KOPT-K1 (cell line): ENCODE measurements around the gene KPNA3.

Experiments
- H3K27ac ChIP-seq: fragments of 200-600 bp; sonication (generic); 2 replicates; pipeline ENCODE4 v1.5.1; 2016; ENCODE audit warnings: antibody characterized with exemption, mild to moderate bottlenecking, low read depth, low read length; ENCODE audit not compliant: poor library complexity, severe bottlenecking
- H3K36me3 ChIP-seq: fragments of 200-600 bp; sonication (generic); 2 replicates; pipeline ENCODE4 v1.5.1; 2017; ENCODE audit warnings: antibody characterized with exemption, mild to moderate bottlenecking, low read length, moderate library complexity; ENCODE audit not compliant: insufficient read depth
- H3K9me3 ChIP-seq: fragments of 200-600 bp; sonication (generic); 2 replicates; pipeline ENCODE4 v1.5.1; 2017; ENCODE audit warnings: antibody characterized with exemption, low read length, mild to moderate bottlenecking; ENCODE audit not compliant: insufficient read depth, poor library complexity, severe bottlenecking

KPNA3 gene, protein sequence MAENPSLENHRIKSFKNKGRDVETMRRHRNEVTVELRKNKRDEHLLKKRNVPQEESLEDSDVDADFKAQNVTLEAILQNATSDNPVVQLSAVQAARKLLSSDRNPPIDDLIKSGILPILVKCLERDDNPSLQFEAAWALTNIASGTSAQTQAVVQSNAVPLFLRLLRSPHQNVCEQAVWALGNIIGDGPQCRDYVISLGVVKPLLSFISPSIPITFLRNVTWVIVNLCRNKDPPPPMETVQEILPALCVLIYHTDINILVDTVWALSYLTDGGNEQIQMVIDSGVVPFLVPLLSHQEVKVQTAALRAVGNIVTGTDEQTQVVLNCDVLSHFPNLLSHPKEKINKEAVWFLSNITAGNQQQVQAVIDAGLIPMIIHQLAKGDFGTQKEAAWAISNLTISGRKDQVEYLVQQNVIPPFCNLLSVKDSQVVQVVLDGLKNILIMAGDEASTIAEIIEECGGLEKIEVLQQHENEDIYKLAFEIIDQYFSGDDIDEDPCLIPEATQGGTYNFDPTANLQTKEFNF

DNA sequence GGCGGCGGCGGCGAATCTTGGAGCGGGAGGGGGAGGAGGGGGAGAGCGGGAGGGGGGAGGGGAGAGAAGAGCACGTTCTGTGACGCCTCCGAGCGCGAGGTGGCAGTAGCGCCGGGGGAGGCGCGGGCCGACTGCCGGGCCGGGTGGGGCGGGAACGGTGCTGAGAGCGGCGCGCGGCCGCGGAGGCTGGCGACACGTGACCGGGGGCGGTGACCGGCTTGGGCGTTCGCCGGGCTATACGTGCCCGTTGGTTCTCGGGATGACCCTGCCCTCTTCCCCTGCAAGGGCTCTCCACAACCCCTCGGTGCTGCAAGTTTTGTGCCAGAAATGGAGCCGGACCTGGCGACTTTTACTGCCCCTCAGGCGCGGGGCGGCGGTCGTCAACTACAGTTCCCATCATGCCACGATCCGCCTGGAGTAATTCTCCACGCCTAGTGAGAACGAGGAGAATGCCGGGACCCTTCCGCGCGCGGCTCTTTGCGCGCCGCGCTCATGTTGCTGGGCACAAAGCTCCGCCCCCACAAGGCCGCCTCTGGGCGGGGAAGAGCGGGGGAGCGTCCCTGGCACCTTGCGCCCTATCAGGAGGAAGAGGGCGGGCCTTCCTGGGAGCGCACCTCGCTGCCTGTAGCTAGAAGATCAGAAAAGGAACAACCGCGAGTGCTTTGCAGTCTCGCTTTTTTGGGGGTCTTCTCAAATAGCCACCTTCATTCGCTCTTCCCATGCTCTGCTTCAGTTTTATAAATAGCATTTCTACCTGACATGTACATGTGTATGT is at the start of gene KPNA3:
TSS of gene KPNA3 (minus strand) at position 133 of the 775 bp plus-strand sequence. CDS start 176 bp downstream, outside the sequence.
- no peaks in the 10 kb centered on the region for H3K9me3 ChIP-seq
- H3K27ac ChIP-seq, result peak within 1 kb of the TSS; percentile 86
- H3K36me3 ChIP-seq, result no peaks in the 10 kb centered on the region; the same call in 1 of the 2 replicates

DNA sequence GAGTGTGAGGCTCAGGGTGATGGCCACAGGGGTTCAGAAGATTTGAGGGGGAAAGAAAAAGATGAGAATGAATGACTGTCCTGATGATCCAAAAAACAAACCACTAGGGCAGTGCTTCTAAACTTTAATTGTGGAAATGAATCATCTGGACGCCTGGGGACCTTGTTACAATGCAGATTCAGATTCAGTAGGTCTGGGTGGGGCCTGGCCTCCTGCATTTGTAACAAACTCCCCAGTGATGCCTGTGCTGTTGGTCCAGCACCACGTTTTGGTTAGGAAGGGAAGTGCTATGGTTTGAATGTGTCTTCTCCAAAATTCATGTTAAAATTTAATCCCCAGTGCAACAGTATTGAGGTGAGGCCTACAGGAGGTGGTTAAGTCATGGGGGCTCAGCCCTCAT is 49.5 kb upstream of the KPNA3 start:
- no peak overlapping the region for H3K27ac ChIP-seq
- H3K36me3 ChIP-seq, result no peaks in the 10 kb centered on the region
- no peaks in the 10 kb centered on the region for H3K9me3 ChIP-seq

DNA sequence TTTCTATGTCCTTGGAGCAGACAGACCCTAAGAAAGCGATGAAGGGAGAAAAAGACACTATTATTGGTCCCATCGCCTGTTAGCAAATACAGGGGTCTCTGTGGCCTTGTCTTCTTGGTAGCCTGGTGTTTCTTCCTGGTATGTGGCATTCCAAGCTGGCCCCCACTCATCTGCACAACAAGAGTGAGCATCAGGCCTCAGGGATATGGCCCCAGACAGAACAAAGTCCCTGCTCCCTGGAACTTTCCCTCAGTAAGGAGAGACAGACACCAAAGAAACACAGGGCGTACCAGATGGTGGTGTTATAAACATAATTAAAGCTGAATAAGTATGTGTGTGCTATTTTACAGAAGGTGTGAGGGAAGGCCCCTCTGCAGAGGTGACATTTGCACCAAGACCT is 48.2 kb upstream of the KPNA3 start:
- no peaks in the 10 kb centered on the region for H3K9me3 ChIP-seq
- no peak overlapping the region for H3K27ac ChIP-seq
- no peaks in the 10 kb centered on the region for H3K36me3 ChIP-seq

DNA sequence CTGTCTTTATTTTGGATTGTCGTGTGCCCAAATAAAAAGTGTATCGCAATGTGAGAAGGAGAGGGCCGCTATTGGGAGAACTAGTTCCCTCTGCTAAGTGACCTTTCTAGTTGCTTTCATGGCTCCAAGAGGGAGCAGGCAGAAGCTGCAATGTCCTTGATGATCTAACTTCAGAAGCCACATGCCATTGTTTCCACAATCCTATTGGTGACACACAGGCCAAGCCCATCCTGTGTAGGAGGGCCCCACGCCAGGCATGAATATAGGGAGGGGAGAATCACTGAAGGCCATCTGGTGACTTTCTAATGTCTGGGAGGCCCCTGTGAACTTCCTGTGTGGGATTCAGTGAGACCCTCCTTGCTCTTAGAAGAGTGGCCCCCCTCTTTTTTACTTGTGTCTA is 47.8 kb upstream of the KPNA3 start:
- Histone ChIP-seq H3K36me3 (no peaks in the 10 kb centered on the region), H3K9me3 (no peaks in the 10 kb centered on the region), H3K27ac (no peak overlapping the region)

DNA sequence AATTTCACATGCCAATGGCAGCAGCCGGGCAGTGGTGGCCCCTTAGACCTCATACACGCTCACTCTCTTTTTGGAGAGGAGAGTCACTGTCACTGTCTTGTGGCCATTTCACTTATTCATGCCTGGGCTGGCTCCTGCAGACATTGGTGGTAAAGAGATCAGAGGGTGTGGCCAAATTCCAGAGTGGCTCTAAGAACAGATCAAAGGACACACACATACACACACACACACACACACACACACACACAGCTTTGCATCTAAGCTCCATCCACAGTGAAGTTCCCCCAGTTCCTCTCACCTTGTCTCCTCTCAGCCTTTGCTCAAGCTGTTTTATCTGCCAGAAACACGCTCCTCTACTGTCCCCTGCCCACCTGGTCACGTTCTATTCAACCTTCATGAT is 46.5 kb upstream of the KPNA3 start:
- Histone ChIP-seq H3K36me3 (no peaks in the 10 kb centered on the region), H3K9me3 (no peaks in the 10 kb centered on the region), H3K27ac (no peak overlapping the region)

DNA sequence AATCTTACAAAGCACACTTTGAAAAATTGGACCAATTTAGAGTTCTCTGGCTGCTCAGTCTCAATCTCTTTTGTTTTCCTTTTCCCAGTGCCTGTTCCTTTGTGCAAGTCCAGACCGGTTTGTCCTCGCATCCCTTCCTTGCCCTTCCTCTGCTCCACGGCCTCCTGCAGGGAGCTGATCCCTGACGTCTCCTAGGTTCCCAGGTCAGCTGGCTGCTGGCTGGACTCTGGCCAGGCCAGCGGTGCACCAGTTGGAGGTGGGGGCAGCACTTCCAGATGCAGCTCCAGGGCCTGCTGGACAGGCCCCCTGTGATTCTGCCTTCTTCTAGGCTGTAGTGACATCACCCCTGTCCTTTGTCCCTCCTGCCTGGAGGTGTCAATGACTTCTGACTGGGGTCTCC is 44.0 kb upstream of the KPNA3 start:
- Histone ChIP-seq H3K27ac (no peak overlapping the region), H3K36me3 (no peaks in the 10 kb centered on the region), H3K9me3 (no peaks in the 10 kb centered on the region)

DNA sequence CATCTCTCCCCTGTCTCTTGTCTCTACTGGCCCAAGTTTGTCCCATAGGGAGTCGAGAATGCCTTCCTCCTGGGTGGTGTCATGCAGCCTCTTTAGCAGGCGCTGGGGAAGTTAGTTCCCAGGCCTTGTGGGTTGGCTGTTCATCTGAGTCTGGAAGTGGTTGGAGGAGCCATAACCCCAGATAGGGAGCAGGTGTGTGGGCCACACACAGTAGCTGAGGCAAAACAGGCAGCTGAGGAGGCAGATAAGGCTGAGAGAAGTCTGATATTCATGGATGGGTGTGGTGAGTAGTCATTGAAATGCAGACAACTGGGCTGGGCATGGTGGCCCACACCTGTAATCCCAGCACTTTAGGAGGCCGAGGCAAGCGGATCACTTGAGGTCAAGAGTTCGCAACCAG is 40.9 kb upstream of the KPNA3 start:
- H3K27ac ChIP-seq, result no peak overlapping the region
- no peaks in the 10 kb centered on the region for H3K36me3 ChIP-seq
- H3K9me3 ChIP-seq, result no peaks in the 10 kb centered on the region

DNA sequence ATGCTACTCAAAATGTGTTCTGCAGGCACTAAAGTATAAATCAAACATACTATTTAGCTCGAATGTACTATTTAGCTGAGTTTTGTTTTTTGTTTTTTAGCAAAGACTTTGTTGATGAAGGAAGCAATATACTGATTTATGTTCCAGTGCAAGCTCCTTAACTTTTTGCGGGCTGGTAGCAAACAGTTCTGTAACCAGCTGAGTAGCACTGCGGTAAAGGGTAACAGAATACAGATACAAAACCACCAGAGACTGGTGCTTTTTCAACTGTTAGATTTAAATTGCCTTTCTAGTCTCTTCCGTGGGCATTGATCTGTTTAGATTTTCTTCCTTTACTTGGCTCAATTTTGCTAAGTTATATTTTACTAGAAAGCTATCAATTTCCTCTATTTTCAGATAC is 39.0 kb upstream of the KPNA3 start:
- H3K9me3 ChIP-seq, result no peaks in the 10 kb centered on the region
- H3K36me3 ChIP-seq, result no peaks in the 10 kb centered on the region
- H3K27ac ChIP-seq, result no peak overlapping the region

DNA sequence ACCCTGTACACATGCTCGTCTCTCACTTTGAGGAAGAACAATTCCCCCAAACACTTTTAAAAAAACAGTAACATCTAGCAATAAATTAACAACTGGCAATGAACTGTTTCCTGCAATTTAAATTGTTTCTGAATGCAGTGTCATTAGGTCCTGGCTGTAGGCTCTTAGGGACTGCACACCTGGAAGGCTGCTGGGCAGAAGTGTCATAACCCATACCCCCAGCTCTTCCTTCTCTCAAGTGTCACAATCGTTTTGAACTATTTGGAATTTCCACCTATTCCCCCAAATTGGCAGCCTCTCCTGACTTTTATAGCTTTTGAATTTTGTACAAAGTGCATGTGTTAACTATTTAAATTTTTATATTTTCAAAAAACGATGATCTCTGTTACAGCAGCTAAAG is 38.2 kb upstream of the KPNA3 start:
- no peaks in the 10 kb centered on the region for H3K36me3 ChIP-seq
- no peak overlapping the region for H3K27ac ChIP-seq
- H3K9me3 ChIP-seq, result no peaks in the 10 kb centered on the region

DNA sequence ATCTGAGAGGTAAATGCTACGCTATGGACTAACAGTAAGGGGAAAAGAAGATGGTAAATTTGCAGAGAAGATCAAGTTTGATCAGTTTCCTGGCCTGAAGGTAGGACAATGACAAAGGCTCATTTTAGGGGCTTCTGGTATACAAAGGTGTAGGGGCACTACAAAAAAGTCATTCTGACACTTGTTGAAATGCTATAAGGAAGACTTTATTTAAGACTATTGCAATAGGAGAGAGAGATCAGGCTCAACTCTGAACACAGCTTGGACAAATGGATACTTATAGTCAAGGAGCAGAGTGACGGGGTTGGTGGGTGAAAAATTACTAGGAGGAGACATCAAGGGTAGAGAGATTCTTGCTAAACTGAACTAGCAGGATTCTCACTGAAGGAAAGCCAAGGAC is 37.2 kb upstream of the KPNA3 start:
- no peak overlapping the region for H3K27ac ChIP-seq
- no peaks in the 10 kb centered on the region for H3K36me3 ChIP-seq
- H3K9me3 ChIP-seq, result no peaks in the 10 kb centered on the region

DNA sequence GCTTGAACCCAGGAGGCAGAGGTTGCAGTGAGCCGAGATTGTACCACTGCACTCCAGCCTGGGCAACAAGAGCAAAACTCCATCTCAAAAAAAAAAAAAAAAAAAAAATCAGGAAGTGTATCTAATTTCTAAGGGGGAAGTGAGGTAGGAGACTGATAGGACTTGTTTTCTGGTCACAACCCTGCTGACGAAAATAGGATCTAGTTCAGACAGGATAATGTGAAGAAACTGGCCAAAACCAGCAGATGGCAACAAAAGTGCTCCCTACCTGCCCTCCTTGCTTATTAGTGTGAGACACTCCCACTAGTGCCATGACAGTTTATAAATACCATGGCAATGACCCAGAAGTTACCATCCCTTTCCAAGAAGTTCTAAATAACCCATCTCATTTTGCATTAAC is 36.0 kb upstream of the KPNA3 start:
- no peaks in the 10 kb centered on the region for H3K9me3 ChIP-seq
- H3K36me3 ChIP-seq, result no peaks in the 10 kb centered on the region
- H3K27ac ChIP-seq, result no peak overlapping the region

DNA sequence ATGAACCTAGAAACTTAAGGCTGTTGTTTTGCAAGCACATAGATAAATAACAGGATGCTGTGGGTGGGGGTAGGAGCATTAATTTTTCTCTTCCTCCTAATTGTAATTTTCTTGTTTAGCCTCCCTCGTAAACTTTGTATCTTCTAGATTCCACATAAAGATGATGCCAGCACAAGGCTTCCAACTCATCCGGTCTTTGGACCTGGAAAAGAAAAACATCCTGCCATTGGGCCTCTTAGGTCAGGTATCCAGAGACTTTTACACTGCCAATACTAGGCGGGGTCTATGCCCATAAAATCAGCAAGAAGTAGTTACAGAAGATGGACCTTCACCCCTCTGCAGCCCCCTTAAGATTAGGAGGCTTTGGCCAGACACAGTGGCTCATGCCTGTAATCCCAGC is 35.4 kb upstream of the KPNA3 start:
- Histone ChIP-seq H3K9me3 (no peaks in the 10 kb centered on the region), H3K27ac (no peak overlapping the region), H3K36me3 (no peaks in the 10 kb centered on the region)

DNA sequence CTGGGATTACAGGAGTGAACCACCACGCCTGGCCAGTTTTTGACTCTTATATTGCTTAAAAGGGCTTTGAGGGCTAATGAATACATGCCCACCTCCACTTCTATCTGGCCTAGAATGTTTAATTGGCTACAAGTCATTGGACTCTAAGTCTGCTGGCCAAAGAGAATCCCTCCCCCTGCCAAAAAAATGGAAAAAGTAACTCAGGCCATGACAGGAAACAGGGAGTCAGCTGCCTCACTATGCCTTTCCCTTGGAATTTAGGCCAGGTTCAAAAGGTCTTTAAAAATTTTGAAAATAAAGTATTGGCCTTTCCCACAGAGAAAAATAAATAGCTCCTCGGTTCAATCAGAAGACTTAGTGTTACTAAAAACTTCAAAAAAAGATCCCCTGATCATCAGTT is 34.9 kb upstream of the KPNA3 start:
- H3K9me3 ChIP-seq, result no peaks in the 10 kb centered on the region
- H3K27ac ChIP-seq, result no peak overlapping the region
- no peaks in the 10 kb centered on the region for H3K36me3 ChIP-seq

DNA sequence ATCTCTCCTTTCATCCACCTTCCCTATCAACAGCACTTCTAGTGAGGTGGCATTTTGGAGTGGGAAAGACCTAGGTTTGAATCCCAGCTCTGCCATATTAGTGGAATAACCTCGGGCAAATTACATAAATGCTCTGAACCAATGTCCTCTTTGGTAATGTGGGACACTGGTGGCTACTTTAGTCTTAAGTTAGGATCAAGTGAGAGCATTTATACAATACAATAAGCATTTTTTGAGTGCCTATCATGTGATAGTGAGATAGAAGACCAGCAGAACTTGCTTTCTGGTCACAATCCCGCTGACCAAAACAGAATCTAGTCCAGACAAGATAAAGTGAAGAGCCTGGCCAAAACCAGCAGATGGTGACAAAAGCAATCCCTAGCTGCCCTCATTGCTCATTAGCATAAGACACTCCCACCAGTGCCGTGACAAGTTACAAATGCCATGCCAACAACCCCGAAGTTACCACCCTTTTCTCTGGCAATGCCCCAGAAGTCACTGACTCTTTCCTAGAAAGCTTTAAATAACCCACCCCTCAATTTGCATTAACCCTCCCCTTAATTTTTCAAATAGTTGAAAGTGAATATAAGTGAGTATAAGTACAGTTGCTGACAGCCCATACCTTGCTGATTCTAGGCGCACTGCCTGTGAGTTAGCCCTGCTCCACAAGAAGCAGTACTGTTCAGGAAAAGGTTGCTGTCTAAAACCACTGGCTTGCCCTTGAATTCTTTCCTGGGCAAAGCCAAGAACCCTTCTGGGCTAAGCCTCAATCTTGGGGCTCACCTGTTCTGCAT is 28.9 kb upstream of the KPNA3 start:
- Histone ChIP-seq H3K27ac (no peak overlapping the region), H3K9me3 (no peaks in the 10 kb centered on the region), H3K36me3 (no peaks in the 10 kb centered on the region)
